Measurements from ENCODE around the gene MRPL32.
A peak's percentile ranks its signal among the peaks of the same experiment; 100 is the strongest.

The MRPL32 gene

DNA sequence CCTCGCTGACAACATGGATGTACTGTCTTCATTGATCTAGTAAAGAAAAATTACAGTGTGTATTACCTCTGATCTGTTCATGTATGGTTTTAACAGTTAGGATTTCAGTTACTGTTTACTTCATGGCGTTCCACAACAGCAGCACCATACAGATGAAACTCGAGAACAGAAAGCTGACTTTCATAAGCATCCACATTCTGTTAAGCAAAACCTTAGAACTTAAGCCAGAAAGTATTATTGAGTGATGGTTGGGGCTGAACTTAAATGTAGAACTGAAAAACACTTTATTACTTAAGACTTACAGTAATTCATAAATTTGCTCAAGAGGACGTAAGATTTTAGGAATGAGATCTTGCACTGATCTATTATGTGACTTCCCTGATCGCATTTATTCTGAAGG is 3.7 kb downstream of the MRPL32 start:
- H3K4me3 ChIP-seq (ENCODE audit: low read depth, low read length), result no peak overlapping the region
- no peak for DNase-seq (ENCODE audit: low read depth)
- TF ChIP-seq, protein P1, sequence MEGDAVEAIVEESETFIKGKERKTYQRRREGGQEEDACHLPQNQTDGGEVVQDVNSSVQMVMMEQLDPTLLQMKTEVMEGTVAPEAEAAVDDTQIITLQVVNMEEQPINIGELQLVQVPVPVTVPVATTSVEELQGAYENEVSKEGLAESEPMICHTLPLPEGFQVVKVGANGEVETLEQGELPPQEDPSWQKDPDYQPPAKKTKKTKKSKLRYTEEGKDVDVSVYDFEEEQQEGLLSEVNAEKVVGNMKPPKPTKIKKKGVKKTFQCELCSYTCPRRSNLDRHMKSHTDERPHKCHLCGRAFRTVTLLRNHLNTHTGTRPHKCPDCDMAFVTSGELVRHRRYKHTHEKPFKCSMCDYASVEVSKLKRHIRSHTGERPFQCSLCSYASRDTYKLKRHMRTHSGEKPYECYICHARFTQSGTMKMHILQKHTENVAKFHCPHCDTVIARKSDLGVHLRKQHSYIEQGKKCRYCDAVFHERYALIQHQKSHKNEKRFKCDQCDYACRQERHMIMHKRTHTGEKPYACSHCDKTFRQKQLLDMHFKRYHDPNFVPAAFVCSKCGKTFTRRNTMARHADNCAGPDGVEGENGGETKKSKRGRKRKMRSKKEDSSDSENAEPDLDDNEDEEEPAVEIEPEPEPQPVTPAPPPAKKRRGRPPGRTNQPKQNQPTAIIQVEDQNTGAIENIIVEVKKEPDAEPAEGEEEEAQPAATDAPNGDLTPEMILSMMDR (IDR thresholded peaks at IDR 0.05; ENCODE audit: low read depth, low read length, missing control alignments), result no peak

DNA sequence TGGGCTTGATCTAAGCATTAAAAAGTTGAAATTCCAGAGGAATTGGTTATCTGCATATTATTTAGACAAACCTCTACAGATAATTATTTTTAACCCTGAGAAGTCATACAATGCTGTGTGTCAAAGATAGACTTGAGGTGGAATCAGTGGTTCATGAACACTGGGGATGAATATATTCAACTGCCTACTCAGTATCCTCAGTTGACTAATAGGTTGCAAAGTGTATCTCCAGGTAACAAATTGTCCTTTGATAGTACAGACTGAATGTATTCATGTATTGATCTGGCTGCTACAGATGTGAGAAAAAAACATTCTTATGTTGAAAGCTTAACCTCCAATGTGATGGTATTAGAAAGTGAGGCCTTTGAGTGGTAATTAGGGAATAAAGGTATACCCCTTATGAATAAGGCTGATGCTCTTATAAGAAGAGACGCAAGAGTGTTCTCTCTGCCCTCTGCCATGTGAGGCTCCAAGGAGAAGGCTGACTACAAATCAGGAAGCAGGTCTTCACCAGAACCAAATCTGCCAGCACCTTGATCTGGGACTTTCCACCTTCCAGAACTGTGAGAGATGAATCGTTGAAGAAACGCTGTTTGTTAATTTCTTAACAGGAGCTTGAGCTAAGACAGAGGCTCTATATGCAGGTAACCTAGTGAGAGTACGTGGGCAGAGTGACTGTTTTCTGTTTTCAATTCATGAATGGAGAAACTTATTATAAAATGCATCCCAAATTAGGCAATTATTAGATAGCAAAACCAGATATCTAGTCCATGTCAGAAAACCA is 7.5 kb downstream of the MRPL32 start:
- no peak overlapping the region for H3K4me3 ChIP-seq (ENCODE audit: low read depth, low read length)
- TF ChIP-seq, protein P1 (IDR thresholded peaks at IDR 0.05; ENCODE audit: low read depth, low read length, missing control alignments), result no peak
- DNase-seq (ENCODE audit: low read depth), result no peak

DNA sequence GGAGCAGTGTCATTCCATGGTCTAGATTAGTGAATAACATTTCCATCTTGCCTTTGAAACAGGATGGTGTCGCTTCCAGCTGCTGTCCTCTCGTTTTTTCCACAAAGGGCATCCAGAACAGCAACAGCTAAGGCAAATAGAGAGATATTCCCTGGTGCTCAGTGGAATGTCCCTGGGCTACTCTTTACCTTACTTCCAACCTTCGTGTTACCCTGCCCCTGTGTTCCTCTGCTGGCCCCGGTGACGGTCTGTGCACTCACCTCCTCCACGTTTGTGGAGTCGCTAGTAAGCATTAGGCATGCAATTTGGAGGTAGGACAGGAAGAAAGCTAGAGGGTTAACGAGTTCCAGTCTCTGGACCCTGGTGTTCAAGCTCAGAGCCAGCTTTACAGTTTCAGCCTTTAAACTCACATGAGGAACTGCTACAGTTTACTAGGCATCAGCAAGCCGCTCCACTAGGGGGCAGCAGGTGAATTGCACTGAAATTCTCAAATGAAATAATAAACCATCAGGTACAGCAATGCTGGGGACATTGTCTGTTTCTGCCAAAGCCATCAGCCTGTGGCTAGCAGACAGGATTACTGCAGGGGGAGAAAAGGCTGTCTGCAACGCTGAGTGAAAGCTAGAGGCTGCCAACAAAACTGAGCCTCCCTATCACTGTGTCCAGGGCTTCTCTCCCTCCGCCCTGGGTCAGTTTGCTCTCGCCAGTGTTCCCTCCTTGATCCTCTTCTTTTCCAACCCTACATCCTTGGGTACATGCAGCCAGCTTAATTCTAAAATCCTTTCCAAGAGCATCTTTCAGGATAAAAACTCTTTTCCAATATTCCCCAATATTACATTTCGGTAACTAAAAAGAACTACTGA is 9.0 kb downstream of the MRPL32 start:
- H3K4me3 ChIP-seq (ENCODE audit: low read depth, low read length), result no peak overlapping the region
- peak; percentile 54 for DNase-seq (ENCODE audit: low read depth)
- TF ChIP-seq, protein P1 (IDR thresholded peaks at IDR 0.05; ENCODE audit: low read depth, low read length, missing control alignments), result peak; percentile 84

DNA sequence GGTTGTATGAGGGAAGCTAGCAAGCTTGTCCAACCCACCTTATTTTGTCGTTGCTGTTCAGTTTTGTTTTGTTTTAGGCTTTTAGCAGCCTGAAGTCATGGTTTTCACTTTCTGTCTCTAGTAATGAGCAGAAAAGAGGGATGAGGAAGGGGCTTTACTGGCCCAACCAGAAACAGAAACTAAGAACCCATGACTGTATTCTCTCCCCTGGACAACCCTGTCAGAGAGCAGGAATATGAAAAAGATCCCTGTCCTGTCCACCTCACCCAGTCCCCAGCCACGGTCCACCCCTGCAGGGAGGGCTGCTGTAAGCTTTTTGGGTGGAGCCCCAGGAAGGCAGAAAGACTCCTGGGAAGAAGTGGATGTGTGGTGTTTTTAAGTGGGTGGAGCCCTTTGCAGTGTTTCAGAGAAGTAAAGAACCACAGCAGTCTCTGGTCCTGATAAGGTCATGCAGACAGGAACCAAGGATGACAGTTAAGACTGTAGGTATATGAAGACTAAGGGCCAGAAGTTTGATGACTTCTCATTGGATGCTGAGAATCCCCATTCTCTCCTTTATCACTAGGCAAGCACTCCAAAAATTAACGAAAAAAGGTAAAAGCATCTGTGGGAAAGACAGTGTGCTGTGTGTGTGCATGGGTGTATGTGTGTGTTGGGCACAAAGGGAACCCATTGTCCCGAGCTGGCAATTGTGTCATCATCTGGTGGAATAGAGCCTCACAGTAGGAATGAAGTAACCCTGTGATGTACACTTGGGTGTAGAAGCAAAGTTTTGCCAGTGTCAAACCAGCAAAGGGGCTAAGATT is 13.8 kb downstream of the MRPL32 start:
- TF ChIP-seq, protein P1 (IDR thresholded peaks at IDR 0.05; ENCODE audit: low read depth, low read length, missing control alignments), result no peak
- peak overlapping the region; percentile 26 for H3K4me3 ChIP-seq (ENCODE audit: low read depth, low read length)
- no peak for DNase-seq (ENCODE audit: low read depth)

DNA sequence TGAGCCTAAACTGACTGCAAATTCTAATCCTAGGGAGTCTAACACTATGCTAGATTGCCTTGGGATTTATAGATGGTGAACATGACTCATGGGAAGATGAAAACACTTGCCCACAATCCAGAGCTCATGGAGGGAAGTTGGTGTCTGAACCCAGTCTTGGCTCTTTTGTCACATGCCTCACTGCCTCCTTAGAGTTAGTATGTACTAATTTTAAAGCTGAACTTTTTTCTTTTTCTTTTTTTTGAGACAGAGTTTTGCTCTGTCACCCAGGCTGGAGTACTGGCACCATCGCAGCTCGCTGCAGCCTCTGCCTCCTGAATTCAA is 14.4 kb downstream of the MRPL32 start:
- TF ChIP-seq, protein P1 (IDR thresholded peaks at IDR 0.05; ENCODE audit: low read depth, low read length, missing control alignments), result no peak
- H3K4me3 ChIP-seq (ENCODE audit: low read depth, low read length), result no peak overlapping the region
- no peak for DNase-seq (ENCODE audit: low read depth)

DNA sequence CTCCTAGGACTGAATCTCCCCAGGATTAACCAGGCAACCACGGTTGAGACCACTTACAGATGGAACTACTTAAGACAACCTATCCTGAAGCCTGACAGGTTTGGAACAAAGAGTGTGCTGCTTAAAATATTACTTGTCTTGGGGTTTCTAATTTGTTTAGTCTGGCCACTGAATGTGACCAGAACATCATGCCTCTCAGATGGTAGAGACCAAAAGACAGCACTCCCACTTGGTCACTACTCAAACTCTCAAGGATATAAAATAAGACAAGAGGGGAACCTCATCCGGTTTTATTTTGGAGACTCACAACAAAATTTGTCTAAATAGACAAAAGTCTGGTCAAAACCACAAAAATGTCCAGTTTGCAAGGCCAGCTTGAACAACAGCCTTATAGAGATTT is 15.3 kb downstream of the MRPL32 start:
- H3K4me3 ChIP-seq (ENCODE audit: low read depth, low read length), result no peak overlapping the region
- DNase-seq (ENCODE audit: low read depth), result no peak
- TF ChIP-seq, protein P1 (IDR thresholded peaks at IDR 0.05; ENCODE audit: low read depth, low read length, missing control alignments), result no peak
